Endothelial cell of umbilical vein (primary cell): Measurements from ENCODE around the gene ATP6V1E1. TPM values are rescaled to one million over a fixed set of nuclear protein-coding genes. Genes with fewer than 3 reads are reported as not detected.

Experiments used
- BruUV-seq: library from RNA; stranded (reverse); fragments of 400-500 nt; replicated peaks from 2 replicates; lab custom pipeline; 2021; lab: Mats Ljungman, UMichigan
- CTCF ChIA-PET: fragments of 300-600, 350-600 bp; sonication (Branson Sonifier 250); formaldehyde crosslinking; loops from one replicate; lab custom pipeline; 2021; ENCODE audit warnings: antibody characterized with exemption, inconsistent platforms; lab: Charles Lee
- POLR2A ChIA-PET: fragments of 300-600, 350-600 bp; sonication (Branson Sonifier 250); formaldehyde crosslinking; loops from one replicate; lab custom pipeline; 2021; ENCODE audit warnings: antibody characterized with exemption, inconsistent platforms; lab: Charles Lee
- DNase-seq: peaks from one replicate; pipeline ENCODE4 v3.0.0-alpha.2; 2011; ENCODE audit warnings: low read depth, low spot score
- FAIRE-seq: peaks from 2 replicates; lab custom pipeline; 2011; peaks lifted over from hg19 to GRCh38; lab: Jason Lieb, UNC
- H2AFZ ChIP-seq: 2 replicates; pipeline ENCODE4 v1.6.0; 2012; ENCODE audit warnings: low read depth, low read length, control low read depth, inconsistent platforms
- H3K27ac ChIP-seq: 2 replicates; pipeline ENCODE4 v1.5.1; 2011; ENCODE audit warnings: low read depth, mild to moderate bottlenecking, control low read depth, low read length, moderate library complexity; ENCODE audit not compliant: insufficient read depth
- H3K27me3 ChIP-seq, 2 experiments: 2 replicates each; pipeline versions ENCODE4 v1.6.0 to v1.6.1; 2011; ENCODE audit warnings: low read length in 2 of 2, mixed read lengths in 1 of 2; ENCODE audit not compliant: control insufficient read depth in 2 of 2, insufficient read depth in 2 of 2
- H3K36me3 ChIP-seq, 2 experiments: 2 replicates in 1 of 2; 3 replicates in 1 of 2; pipeline ENCODE4 v1.5.1; 2011; ENCODE audit warnings: low read length in 2 of 2, mild to moderate bottlenecking in 1 of 2, moderate library complexity in 1 of 2; ENCODE audit not compliant: control insufficient read depth in 2 of 2, insufficient read depth in 2 of 2; ENCODE audit errors: extremely low read depth in 1 of 2
- H3K4me1 ChIP-seq: 3 replicates; pipeline ENCODE4 v1.5.1; 2011; ENCODE audit warnings: mild to moderate bottlenecking, low read length; ENCODE audit not compliant: control insufficient read depth, insufficient read depth; ENCODE audit errors: extremely low read depth
- H3K4me2 ChIP-seq: 2 replicates; pipeline ENCODE4 v1.6.1; 2011; ENCODE audit warnings: low read length, control low read depth, mixed read lengths; ENCODE audit not compliant: insufficient read depth
- H3K4me3 ChIP-seq, 3 experiments: fragments of 200-600 bp in 1 of 3; sonication (generic), shearing (Covaris generic) in 1 of 3; replicated peaks in 1 of 3; 2 replicates each; pipeline ENCODE4 v1.5.1; 2011 to 2016; ENCODE audit warnings: control low read depth in 3 of 3, low read length in 3 of 3, mild to moderate bottlenecking in 2 of 3, inconsistent platforms in 1 of 3, low read depth in 1 of 3, moderate library complexity in 1 of 3; ENCODE audit not compliant: insufficient read depth in 1 of 3
- H3K79me2 ChIP-seq: 2 replicates; pipeline ENCODE4 v1.6.0; 2012; ENCODE audit warnings: low read length, inconsistent platforms; ENCODE audit not compliant: control insufficient read depth, insufficient read depth
- H3K9ac ChIP-seq: replicated peaks from 2 replicates; pipeline ENCODE3; 2011; ENCODE audit warnings: low read length, control low read depth; ENCODE audit not compliant: insufficient read depth; ENCODE audit errors: extremely low read depth
- H3K9me1 ChIP-seq: replicated peaks from 3 replicates; pipeline ENCODE4 v1.6.0; 2011; ENCODE audit warnings: mild to moderate bottlenecking, low read length; ENCODE audit not compliant: control insufficient read depth, insufficient read depth; ENCODE audit errors: extremely low read depth
- H3K9me3 ChIP-seq: replicated peaks from 2 replicates; pipeline ENCODE4 v1.5.1; 2012; ENCODE audit warnings: low read length, inconsistent platforms; ENCODE audit not compliant: control insufficient read depth, insufficient read depth
- H4K20me1 ChIP-seq: replicated peaks from 2 replicates; pipeline ENCODE3; 2011; ENCODE audit warnings: mild to moderate bottlenecking, low read length; ENCODE audit not compliant: control insufficient read depth, insufficient read depth; ENCODE audit errors: extremely low read depth
- EZH2 ChIP-seq: IDR thresholded peaks from 2 replicates; pipeline ENCODE4 v1.6.1; 2012; ENCODE audit warnings: borderline replicate concordance, low read depth, mild to moderate bottlenecking, moderate library complexity, low read length, inconsistent platforms; ENCODE audit not compliant: severe bottlenecking
- FOS ChIP-seq: IDR thresholded peaks from 2 replicates; pipeline ENCODE4 v1.6.1; 2011; ENCODE audit warnings: mild to moderate bottlenecking, low read length, moderate library complexity, borderline replicate concordance; ENCODE audit not compliant: insufficient read depth
- GATA2 ChIP-seq: IDR thresholded peaks from 2 replicates; pipeline ENCODE4 v1.7.0; 2011; ENCODE audit warnings: low read depth, mild to moderate bottlenecking, moderate library complexity, mixed read lengths, low read length; ENCODE audit not compliant: insufficient read length, insufficient read depth
- JUN ChIP-seq: IDR thresholded peaks from 2 replicates; pipeline ENCODE4 v1.6.1; 2011; ENCODE audit warnings: borderline replicate concordance, low read depth; ENCODE audit not compliant: insufficient read length, insufficient read depth
- MYC ChIP-seq: IDR thresholded peaks from one replicate; pipeline ENCODE4 v1.6.1; 2011; ENCODE audit warnings: mild to moderate bottlenecking, low read depth, low read length
- POLR2A ChIP-seq: IDR thresholded peaks from 2 replicates; pipeline ENCODE4 v1.6.1; 2012; ENCODE audit warnings: low read depth, mild to moderate bottlenecking, control low read depth, low read length
- POLR2AphosphoS5 ChIP-seq: IDR thresholded peaks from 2 replicates; pipeline ENCODE4 v1.6.1; 2012; ENCODE audit warnings: low read depth, mild to moderate bottlenecking, control low read depth, low read length, moderate library complexity; ENCODE audit not compliant: insufficient read depth
- dilution Hi-C: fragments of 300-500 bp; cut with MboI; formaldehyde crosslinking; loops from one replicate; pipeline ENCODE4 v1.15.0; 2019; ENCODE audit warnings: low sequenced_read_pairs; ENCODE audit not compliant: extremely low pct_ligation_motif_present
- intact Hi-C: fragments of 100-400 bp; cut with micrococcal nuclease; formaldehyde crosslinking; loops from one replicate; pipeline ENCODE4 v1.10.0; 2022
- polyA plus RNA-seq, 4 experiments: library from polyadenylated mRNA; depleted of rRNA in 3 of 4; stranded (reverse) in 3 of 4; unstranded in 1 of 4; fragments of >200 nt; gene quantifications; 2 replicates each; pipeline versions ENCODE4 v1.2.1 to v1.2.3, GENCODE V29; 2011 to 2012; ENCODE audit warnings: missing spikeins in 1 of 4
- total RNA-seq: library from RNA; stranded (reverse); gene quantifications from 2 replicates; pipeline ENCODE4 v1.2.3, GENCODE V29; 2021
- TF ChIP-seq, protein P1 (sequence below): IDR thresholded peaks from 2 replicates; pipeline ENCODE4 v1.6.1; 2011; ENCODE audit not compliant: insufficient read depth, insufficient read length
- TF ChIP-seq, protein P2 (sequence below), 2 donors: IDR thresholded peaks; 1 replicate in 1 of 2; 2 replicates in 1 of 2; pipeline ENCODE4 v1.5.1; 2011; ENCODE audit warnings: low read length in 2 of 2, mild to moderate bottlenecking in 2 of 2, moderate library complexity in 2 of 2, control low read depth in 1 of 2, inconsistent platforms in 1 of 2, low read depth in 1 of 2; ENCODE audit not compliant: insufficient read depth in 1 of 2; ENCODE audit errors: extremely low read depth in 1 of 2

The ATP6V1E1 gene
- total and polyA plus RNA-seq, 2 donors (not counting 3 experiments of a cell fraction or from before 2014, with no cell fraction given) = 95.2 to 113 TPM

DNA sequence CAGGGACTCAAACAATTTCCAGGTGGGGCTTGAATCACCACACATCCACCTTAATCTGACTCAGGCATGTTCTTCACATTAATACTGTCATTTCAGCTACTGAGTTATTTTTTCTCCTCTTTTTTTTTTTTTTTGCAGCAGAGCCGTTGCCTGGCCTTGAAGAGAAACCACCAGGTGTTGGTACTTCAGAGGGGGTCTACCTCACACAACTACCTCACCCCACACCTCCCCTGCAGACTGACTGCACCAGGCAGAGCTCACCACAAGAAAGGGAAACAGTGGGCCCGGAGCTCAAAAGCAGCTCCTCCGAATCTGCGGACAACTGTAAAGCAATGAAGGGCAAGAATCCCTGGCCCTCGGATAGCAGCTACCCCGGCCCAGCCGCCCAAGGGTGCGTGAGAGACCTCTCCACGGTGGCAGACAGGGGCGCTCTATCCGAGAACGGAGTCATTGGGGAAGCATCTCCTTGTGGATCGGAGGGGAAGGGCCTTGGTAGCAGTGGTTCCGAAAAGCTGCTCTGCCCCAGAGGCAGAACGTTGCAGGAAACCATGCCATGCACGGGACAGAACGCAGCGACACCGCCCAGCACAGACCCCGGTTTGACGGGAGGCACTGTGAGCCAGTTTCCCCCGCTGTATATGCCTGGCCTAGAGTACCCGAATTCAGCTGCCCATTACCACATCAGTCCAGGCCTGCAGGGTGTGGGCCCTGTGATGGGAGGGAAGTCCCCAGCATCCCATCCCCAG lies 80.4 kb downstream of the ATP6V1E1 start:
- no peak overlapping the region for H3K9ac ChIP-seq
- no peak overlapping the region for H2AFZ ChIP-seq
- H3K9me3 ChIP-seq = no peaks in the 10 kb centered on the region
- no peaks in the 10 kb centered on the region for H3K27me3 ChIP-seq
- dilution Hi-C loops (no loop called here), intact Hi-C loops (no loop called here)
- H3K4me3 ChIP-seq = no peak overlapping the region
- no peak overlapping the region for H3K27ac ChIP-seq
- H3K4me1 ChIP-seq = no peaks in the 10 kb centered on the region
- H3K36me3 ChIP-seq = no peaks in the 10 kb centered on the region
- CTCF ChIA-PET = interaction anchor here (3.1 kb wide), 1 partner anchor 10 kb away, joined by 13 read pairs; no protein-coding TSS in a partner anchor
- FAIRE-seq = no peak
- TF ChIP-seq, protein P1, sequence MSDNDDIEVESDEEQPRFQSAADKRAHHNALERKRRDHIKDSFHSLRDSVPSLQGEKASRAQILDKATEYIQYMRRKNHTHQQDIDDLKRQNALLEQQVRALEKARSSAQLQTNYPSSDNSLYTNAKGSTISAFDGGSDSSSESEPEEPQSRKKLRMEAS = no peak
- TF ChIP-seq, protein P2, sequence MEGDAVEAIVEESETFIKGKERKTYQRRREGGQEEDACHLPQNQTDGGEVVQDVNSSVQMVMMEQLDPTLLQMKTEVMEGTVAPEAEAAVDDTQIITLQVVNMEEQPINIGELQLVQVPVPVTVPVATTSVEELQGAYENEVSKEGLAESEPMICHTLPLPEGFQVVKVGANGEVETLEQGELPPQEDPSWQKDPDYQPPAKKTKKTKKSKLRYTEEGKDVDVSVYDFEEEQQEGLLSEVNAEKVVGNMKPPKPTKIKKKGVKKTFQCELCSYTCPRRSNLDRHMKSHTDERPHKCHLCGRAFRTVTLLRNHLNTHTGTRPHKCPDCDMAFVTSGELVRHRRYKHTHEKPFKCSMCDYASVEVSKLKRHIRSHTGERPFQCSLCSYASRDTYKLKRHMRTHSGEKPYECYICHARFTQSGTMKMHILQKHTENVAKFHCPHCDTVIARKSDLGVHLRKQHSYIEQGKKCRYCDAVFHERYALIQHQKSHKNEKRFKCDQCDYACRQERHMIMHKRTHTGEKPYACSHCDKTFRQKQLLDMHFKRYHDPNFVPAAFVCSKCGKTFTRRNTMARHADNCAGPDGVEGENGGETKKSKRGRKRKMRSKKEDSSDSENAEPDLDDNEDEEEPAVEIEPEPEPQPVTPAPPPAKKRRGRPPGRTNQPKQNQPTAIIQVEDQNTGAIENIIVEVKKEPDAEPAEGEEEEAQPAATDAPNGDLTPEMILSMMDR (IDR thresholded peaks at IDR 0.05; ENCODE audit: extremely low read depth in 1 of 2, insufficient read depth in 1 of 2, low read depth in 1 of 2, low read length in 2 of 2) = no peak
- TF ChIP-seq POLR2A = no peak
- no peak for TF ChIP-seq FOS
- no peak for TF ChIP-seq GATA2
- no peak for TF ChIP-seq EZH2
- no peak for TF ChIP-seq MYC
- TF ChIP-seq JUN = no peak
- no peak for TF ChIP-seq POLR2AphosphoS5
- POLR2A ChIA-PET = no interaction called here
- no peaks in the 10 kb centered on the region for H3K9me1 ChIP-seq
- DNase-seq = no peak
- H3K79me2 ChIP-seq = no peaks in the 10 kb centered on the region
- BruUV-seq = no TSS peak
- H4K20me1 ChIP-seq = no peaks in the 10 kb centered on the region
- H3K4me2 ChIP-seq = no peak overlapping the region
